ENCODE data around the gene CSMD2.

The CSMD2 gene

DNA sequence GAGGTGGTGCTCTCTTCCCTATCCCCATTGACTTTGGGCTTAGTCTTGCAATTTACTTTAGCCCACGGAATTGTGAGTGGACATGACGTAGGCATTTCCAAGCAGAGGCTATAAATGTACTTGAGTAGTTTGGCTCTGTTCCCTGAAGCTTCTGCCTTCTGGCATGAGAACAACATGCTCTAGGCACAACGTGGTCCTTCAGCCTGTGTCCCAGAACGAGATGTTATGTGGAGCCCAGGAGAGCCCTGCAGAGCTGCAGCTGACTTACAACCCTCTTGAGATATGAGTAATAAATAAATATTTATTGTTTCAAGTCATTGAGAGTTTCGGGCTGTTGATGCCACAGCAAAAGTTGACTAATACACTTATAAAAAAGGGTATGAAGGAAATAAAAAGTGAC is 406.3 kb downstream of the CSMD2 start:
- Histone ChIP-seq H3K36me3 (ENCODE audit: insufficient read depth, low read length) (no peaks in the 10 kb centered on the region), H3K4me1 (ENCODE audit: control insufficient read depth, insufficient read depth, low read length) (peaks cover 33% of the 10 kb centered on the region), H3K4me3 (ENCODE audit: low read length) (no peak overlapping the region), H3K4me2 (ENCODE audit: low read length) (no peak overlapping the region), H3K9me3 (replicated peaks; ENCODE audit: low read length) (no peaks in the 10 kb centered on the region), H3K9ac (ENCODE audit: low read depth, low read length) (no peak overlapping the region), H3K27me3 (ENCODE audit: control insufficient read depth, insufficient read depth, low read length) (no peaks in the 10 kb centered on the region)

DNA sequence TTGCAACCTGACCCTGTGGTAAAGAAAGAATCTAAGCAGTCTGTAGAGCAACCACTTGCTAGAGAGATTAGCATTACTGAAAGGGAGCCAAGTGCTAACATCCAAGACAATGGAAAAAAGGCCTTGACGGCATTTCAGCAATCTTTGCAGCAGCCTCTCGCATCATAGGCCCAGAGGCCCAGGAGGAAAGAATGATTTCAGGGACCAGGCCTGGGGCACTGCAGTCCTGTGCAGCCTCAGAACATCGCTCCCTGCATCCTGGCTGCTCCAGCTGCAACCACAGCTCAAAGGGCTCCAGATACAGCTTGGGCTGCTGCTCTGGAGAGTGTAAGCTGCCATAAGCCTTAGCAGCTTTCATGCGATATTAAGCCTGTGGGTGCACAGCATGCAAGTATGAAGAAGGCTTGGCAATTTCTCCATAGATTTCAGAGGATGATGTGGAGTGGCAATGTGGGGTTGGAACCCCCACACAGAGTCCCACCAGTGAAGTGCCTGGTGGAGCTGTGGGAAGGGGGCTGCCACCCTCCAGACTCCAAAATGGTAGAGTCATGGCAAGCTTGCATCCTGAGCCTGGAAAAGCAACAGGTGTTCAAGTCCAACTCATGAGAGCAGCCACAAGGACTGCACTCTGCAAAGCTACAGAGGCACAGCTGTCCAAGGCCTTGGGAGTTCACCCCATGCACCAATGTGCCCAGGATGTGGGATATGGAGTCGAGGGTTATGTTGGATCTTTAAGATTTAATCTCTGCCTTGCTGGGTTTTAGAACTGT is 411.8 kb downstream of the CSMD2 start:
- Histone ChIP-seq H3K9me3 (replicated peaks; ENCODE audit: low read length) (no peaks in the 10 kb centered on the region), H3K4me3 (ENCODE audit: low read length) (no peak overlapping the region), H3K4me1 (ENCODE audit: control insufficient read depth, insufficient read depth, low read length) (peaks cover 3% of the 10 kb centered on the region), H3K27me3 (ENCODE audit: control insufficient read depth, insufficient read depth, low read length) (no peaks in the 10 kb centered on the region), H3K4me2 (ENCODE audit: low read length) (no peak overlapping the region), H3K36me3 (ENCODE audit: insufficient read depth, low read length) (no peaks in the 10 kb centered on the region), H3K9ac (ENCODE audit: low read depth, low read length) (no peak overlapping the region)

DNA sequence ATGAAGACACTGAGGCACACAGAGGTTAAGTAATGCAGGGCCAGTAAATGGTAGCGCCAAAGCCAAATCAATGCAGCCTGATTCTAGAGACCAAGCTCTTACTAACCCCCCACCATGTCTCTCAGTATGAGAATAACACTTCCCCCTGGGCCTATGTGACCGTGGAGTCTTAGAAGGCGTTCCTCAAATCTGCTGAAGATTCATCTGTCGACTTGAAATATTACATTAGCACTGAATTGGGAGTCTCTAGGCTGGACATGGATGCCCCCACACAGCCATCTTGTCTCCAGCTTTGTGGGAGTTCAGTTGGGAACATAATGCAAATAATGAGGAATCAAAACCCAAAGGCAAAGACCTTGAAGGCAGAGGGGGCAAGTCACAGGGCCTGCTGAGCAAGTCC is 419.1 kb downstream of the CSMD2 start:
- no peak overlapping the region for H3K4me3 ChIP-seq (ENCODE audit: low read length)

DNA sequence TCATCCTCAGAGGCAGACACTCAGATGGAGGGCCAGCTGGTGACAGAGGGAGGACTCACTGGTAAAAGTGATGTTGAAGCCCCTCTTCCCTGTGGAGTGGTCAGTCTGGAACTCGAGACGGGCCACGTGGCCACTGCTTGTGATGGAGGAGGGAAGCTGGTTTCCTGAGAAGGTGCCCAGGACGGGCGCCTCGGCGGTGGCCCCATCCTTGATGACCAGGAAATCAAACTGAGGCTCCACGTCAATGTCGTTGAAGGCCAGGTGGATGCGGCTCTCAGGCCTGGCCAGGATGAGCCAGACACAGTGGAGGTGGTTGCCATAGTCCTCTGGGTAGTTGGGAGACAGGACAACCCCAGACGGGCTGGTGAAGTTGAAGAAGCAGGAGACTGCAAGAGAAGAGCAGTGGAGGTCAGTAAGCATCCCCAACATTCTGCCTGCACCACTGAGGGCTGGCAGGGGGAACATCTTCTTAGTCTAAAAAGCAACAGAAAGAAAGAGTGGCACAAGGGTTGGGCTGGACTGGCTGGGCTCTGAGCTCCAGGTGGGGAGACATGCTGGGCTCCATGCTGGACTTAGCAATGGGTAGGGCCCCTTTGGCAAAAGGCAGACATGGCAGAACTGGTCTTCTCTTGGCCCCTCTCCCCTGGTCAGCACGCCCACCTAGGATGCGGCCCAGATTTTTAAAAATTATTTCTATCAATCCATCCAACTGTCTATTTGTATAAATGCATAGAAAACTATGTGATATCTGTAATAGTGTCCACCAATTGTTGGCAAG is 421.6 kb downstream of the CSMD2 start:
- Histone ChIP-seq H3K36me3 (ENCODE audit: insufficient read depth, low read length) (no peaks in the 10 kb centered on the region), H3K4me3 (ENCODE audit: low read length) (no peak overlapping the region), H3K4me1 (ENCODE audit: control insufficient read depth, insufficient read depth, low read length) (no peaks in the 10 kb centered on the region), H3K9ac (ENCODE audit: low read depth, low read length) (no peak overlapping the region), H3K27me3 (ENCODE audit: control insufficient read depth, insufficient read depth, low read length) (no peaks in the 10 kb centered on the region), H3K9me3 (replicated peaks; ENCODE audit: low read length) (no peaks in the 10 kb centered on the region), H3K4me2 (ENCODE audit: low read length) (no peak overlapping the region)

More for the DNA sequence above, 419.1 kb downstream of the CSMD2 start:
- H3K9ac ChIP-seq (ENCODE audit: low read depth, low read length): no peak overlapping the region
- H3K27me3 ChIP-seq (ENCODE audit: control insufficient read depth, insufficient read depth, low read length): no peaks in the 10 kb centered on the region
- no peak overlapping the region for H3K4me2 ChIP-seq (ENCODE audit: low read length)
- no peaks in the 10 kb centered on the region for H3K36me3 ChIP-seq (ENCODE audit: insufficient read depth, low read length)
- no peaks in the 10 kb centered on the region for H3K4me1 ChIP-seq (ENCODE audit: control insufficient read depth, insufficient read depth, low read length)
- no peaks in the 10 kb centered on the region for H3K9me3 ChIP-seq (replicated peaks; ENCODE audit: low read length)

DNA sequence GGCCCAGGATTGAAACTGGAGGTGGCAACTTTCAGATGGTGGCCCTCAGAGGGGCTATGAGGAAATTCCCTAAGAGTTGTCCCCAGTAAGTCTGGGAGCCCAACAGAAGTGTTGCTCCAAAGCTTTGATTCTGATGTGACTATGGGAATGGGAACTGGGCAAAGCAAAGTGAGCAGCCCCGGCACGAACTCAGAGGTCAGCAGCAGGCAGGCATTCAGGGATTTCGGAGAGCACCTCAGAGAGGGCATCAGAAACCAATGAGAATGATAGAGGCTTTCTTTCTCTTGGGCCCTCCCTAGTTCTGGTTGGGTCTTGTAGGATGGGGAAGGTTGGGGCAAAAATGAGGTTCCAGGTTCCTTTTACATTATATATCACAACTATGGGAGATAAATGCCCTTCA is 422.4 kb downstream of the CSMD2 start:
- no peak overlapping the region for H3K9ac ChIP-seq (ENCODE audit: low read depth, low read length)

DNA sequence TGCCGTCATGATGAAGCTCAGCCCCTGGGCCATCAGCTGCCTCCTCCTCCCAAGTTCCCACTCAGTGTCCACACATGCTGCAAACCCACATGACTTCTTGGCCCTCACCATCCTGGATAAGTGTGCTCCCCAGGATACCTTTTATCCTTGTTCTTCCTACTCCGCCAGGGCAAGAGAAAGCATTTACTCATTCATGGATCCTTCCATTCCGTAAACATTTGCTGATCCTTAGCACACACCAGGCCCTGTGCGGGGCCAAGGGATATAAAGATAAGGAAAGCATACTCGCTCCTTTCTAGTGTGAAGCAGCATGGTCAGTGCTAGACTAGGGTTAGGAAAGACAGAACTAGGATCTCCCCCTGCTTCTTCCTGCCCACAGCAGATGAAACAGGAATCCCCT is 423.3 kb downstream of the CSMD2 start:
- no peaks in the 10 kb centered on the region for H3K9me3 ChIP-seq (replicated peaks; ENCODE audit: low read length)
- no peak overlapping the region for H3K4me2 ChIP-seq (ENCODE audit: low read length)
- no peaks in the 10 kb centered on the region for H3K27me3 ChIP-seq (ENCODE audit: control insufficient read depth, insufficient read depth, low read length)
- no peak overlapping the region for H3K4me3 ChIP-seq (ENCODE audit: low read length)
- no peaks in the 10 kb centered on the region for H3K4me1 ChIP-seq (ENCODE audit: control insufficient read depth, insufficient read depth, low read length)
- H3K9ac ChIP-seq (ENCODE audit: low read depth, low read length): no peak overlapping the region
- H3K36me3 ChIP-seq (ENCODE audit: insufficient read depth, low read length): no peaks in the 10 kb centered on the region

More for the DNA sequence above, 422.4 kb downstream of the CSMD2 start:
- Histone ChIP-seq H3K9me3 (replicated peaks; ENCODE audit: low read length) (no peaks in the 10 kb centered on the region), H3K27me3 (ENCODE audit: control insufficient read depth, insufficient read depth, low read length) (no peaks in the 10 kb centered on the region), H3K4me3 (ENCODE audit: low read length) (no peak overlapping the region), H3K4me1 (ENCODE audit: control insufficient read depth, insufficient read depth, low read length) (no peaks in the 10 kb centered on the region), H3K36me3 (ENCODE audit: insufficient read depth, low read length) (no peaks in the 10 kb centered on the region), H3K4me2 (ENCODE audit: low read length) (no peak overlapping the region)

DNA sequence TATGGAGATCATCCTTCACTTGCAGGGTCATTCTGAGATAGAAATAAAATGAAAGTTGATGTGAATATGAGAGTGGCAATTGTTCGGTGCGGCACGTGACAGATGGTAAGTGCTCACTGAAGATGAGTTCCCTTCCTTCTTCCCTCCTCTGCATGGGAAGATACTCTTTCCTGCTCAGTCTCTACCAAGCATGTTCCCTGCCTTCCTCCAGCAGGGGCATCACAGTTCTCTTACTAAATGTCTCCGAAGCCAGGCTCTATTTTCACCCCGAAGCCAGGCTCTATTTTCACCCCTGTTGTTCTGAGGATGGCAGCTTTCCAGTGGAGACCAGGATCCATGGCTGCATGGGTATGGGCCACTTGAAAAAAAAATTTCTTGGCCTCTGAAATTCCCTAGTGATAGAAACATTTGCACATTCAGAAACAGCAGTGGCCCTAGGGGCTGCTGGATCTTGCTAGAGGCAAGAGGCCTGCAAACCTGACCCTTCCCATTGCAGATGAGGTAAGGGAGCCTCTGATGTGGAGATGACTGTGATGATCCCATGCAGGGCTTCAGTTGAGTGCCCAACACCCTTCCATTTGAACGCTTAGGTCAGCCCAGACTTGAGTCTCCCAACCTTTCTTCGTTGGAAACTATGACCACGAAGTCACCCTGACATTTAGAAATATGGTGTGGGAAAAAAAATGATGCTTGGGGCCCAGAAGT is 424.8 kb downstream of the CSMD2 start:
- H3K9ac ChIP-seq (ENCODE audit: low read depth, low read length): no peak overlapping the region
- no peak overlapping the region for H3K4me2 ChIP-seq (ENCODE audit: low read length)
- no peak overlapping the region for H3K4me3 ChIP-seq (ENCODE audit: low read length)
- no peaks in the 10 kb centered on the region for H3K9me3 ChIP-seq (replicated peaks; ENCODE audit: low read length)
- H3K27me3 ChIP-seq (ENCODE audit: control insufficient read depth, insufficient read depth, low read length): no peaks in the 10 kb centered on the region
- H3K4me1 ChIP-seq (ENCODE audit: control insufficient read depth, insufficient read depth, low read length): no peaks in the 10 kb centered on the region
- H3K36me3 ChIP-seq (ENCODE audit: insufficient read depth, low read length): no peaks in the 10 kb centered on the region

DNA sequence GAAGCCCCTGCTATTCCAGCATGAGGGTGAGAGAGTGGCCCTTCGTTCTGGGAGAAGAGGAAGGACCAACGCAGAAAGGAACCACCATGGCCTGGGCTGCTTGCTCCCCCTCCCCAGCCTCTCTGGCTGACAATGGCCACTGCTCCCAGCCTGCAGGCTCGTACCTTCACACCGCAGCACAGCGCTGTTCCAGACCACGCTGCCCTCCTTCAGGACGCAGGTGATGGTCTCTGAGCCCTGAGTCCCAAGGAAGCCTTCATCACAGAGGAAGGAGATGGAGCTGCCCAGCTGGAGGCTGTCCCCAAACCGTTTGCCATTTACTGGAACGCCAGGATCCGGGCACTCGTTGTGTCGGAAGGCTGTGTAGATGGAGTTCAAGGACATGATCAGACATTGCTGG is 426.1 kb downstream of the CSMD2 start:
- Histone ChIP-seq H3K4me3 (ENCODE audit: low read length) (no peak overlapping the region), H3K4me2 (ENCODE audit: low read length) (no peak overlapping the region), H3K27me3 (ENCODE audit: control insufficient read depth, insufficient read depth, low read length) (no peaks in the 10 kb centered on the region), H3K9me3 (replicated peaks; ENCODE audit: low read length) (no peaks in the 10 kb centered on the region), H3K9ac (ENCODE audit: low read depth, low read length) (no peak overlapping the region), H3K4me1 (ENCODE audit: control insufficient read depth, insufficient read depth, low read length) (no peaks in the 10 kb centered on the region), H3K36me3 (ENCODE audit: insufficient read depth, low read length) (no peaks in the 10 kb centered on the region)

DNA sequence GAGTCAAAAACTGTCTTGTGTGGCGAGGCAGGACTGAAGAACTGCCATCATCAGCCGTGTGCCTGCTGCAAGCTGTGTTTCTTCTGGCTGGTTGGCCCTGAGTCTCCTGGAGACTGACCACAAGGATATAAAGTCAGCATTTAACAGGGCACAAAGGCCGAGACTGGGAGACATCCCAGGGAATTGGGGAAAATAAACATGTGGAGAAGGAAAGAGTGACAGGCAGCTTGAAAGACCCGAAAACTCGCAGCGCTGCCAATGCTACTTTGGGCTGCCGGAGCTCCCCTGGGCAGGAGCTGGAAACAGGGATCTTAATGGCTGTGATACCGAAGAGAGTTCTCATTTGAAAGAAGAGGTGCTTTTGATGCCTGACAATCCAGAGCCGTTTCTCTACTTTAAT is 426.5 kb downstream of the CSMD2 start:
- Histone ChIP-seq H3K4me2 (ENCODE audit: low read length) (no peak overlapping the region), H3K36me3 (ENCODE audit: insufficient read depth, low read length) (no peaks in the 10 kb centered on the region), H3K9me3 (replicated peaks; ENCODE audit: low read length) (no peaks in the 10 kb centered on the region), H3K4me3 (ENCODE audit: low read length) (no peak overlapping the region), H3K9ac (ENCODE audit: low read depth, low read length) (no peak overlapping the region), H3K4me1 (ENCODE audit: control insufficient read depth, insufficient read depth, low read length) (no peaks in the 10 kb centered on the region), H3K27me3 (ENCODE audit: control insufficient read depth, insufficient read depth, low read length) (no peaks in the 10 kb centered on the region)

DNA sequence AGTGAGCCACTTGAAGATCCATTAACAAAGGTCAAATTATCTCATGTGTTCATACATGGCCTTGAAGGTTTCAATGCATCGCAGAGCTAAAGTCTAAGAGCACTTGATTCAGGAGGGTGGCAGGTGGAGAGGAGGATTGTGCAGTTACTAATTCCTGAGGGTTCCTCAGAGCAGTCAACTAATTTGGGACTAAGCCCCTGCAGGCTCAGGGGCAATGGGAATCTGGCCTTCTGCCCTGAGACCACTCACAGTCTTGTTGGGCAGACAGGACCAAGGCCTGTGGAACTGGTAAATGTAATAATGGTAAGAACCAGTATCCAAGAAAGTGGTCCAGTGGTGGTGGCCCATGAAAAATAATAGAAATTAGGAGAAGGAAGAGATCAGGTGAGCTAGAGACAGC is 428.5 kb downstream of the CSMD2 start:
- H3K9me3 ChIP-seq (replicated peaks; ENCODE audit: low read length): no peaks in the 10 kb centered on the region
- H3K4me2 ChIP-seq (ENCODE audit: low read length): no peak overlapping the region
- no peaks in the 10 kb centered on the region for H3K4me1 ChIP-seq (ENCODE audit: control insufficient read depth, insufficient read depth, low read length)
- H3K27me3 ChIP-seq (ENCODE audit: control insufficient read depth, insufficient read depth, low read length): no peaks in the 10 kb centered on the region
- H3K4me3 ChIP-seq (ENCODE audit: low read length): no peak overlapping the region
- H3K9ac ChIP-seq (ENCODE audit: low read depth, low read length): no peak overlapping the region
- H3K36me3 ChIP-seq (ENCODE audit: insufficient read depth, low read length): no peaks in the 10 kb centered on the region

DNA sequence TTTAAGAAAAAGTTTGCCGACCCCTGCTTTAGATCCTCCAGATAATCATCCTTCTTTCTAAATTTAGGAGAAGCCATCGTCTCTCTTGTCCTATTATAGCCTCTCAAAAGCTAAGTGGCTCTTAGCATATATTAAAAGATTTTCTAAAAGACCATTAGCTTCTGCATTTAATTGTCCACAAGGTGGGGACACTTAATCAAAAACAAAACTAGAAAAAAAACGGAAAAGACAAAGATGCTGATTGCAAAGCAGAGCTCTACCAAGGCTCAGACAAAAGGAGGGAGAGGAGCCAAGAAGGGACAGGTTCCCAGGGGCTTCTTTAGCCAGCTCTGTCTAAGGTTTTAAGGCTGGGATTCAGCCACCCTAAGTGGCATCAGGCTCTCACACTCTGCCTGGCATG is 429.4 kb downstream of the CSMD2 start:
- Histone ChIP-seq H3K4me3 (ENCODE audit: low read length) (no peak overlapping the region), H3K36me3 (ENCODE audit: insufficient read depth, low read length) (no peaks in the 10 kb centered on the region), H3K4me1 (ENCODE audit: control insufficient read depth, insufficient read depth, low read length) (no peaks in the 10 kb centered on the region), H3K27me3 (ENCODE audit: control insufficient read depth, insufficient read depth, low read length) (no peaks in the 10 kb centered on the region), H3K4me2 (ENCODE audit: low read length) (no peak overlapping the region), H3K9me3 (replicated peaks; ENCODE audit: low read length) (no peaks in the 10 kb centered on the region), H3K9ac (ENCODE audit: low read depth, low read length) (no peak overlapping the region)

All from skeletal muscle satellite cell (primary cell).